HepG2 (cell line): ENCODE measurements around the gene ZBTB46. TPM values are rescaled to one million over a fixed set of nuclear protein-coding genes. Genes with fewer than 3 reads are reported as not detected.

Experiments
- ATM ChIP-seq: fragments of 450-650 bp; IDR thresholded peaks from 2 replicates; pipeline ENCODE4 v1.7.1; 2017; ENCODE audit warnings: mild to moderate bottlenecking, borderline replicate concordance
- HMGXB4 ChIP-seq, 2 experiments: sonication (generic) in 1 of 2; formaldehyde crosslinking in 1 of 2; IDR thresholded peaks; 2 replicates each; pipeline versions ENCODE4 v1.4.0 to v1.6.1; 2018 to 2020; ENCODE audit warnings: missing genetic modification reagents in 2 of 2, borderline replicate concordance in 1 of 2, low read depth in 1 of 2, mild to moderate bottlenecking in 1 of 2, missing biosample characterization in 1 of 2
- KDM5A ChIP-seq: fragments of 200-600 bp; sonication (generic); IDR thresholded peaks from 2 replicates; pipeline ENCODE4 v1.7.0; 2018; ENCODE audit warnings: antibody characterized with exemption, mild to moderate bottlenecking, low read length, borderline replicate concordance
- KLF12 ChIP-seq: sonication (generic); formaldehyde crosslinking; IDR thresholded peaks from 2 replicates; pipeline ENCODE4 v1.4.0; 2020; ENCODE audit warnings: missing genetic modification reagents, borderline replicate concordance
- KLF16 ChIP-seq, 2 experiments: sonication (generic) in 1 of 2; formaldehyde crosslinking in 1 of 2; IDR thresholded peaks; 2 replicates each; pipeline versions ENCODE4 v1.6.1 to v1.8.0; 2016 to 2023; ENCODE audit warnings: missing genetic modification reagents in 2 of 2, missing compliant biosample characterization in 1 of 2
- PHF20 ChIP-seq: sonication (generic); formaldehyde crosslinking; IDR thresholded peaks from 2 replicates; pipeline ENCODE4 v1.5.0; 2020; ENCODE audit warnings: mild to moderate bottlenecking, missing genetic modification reagents
- RARG ChIP-seq: sonication (generic); formaldehyde crosslinking; IDR thresholded peaks from 2 replicates; pipeline ENCODE4 v1.4.0; 2020; ENCODE audit warnings: low read depth, mild to moderate bottlenecking, missing genetic modification reagents
- TP53 ChIP-seq: sonication (generic); formaldehyde crosslinking; conservative IDR thresholded peaks from 2 replicates; pipeline ENCODE4 v1.4.0; 2020; ENCODE audit warnings: missing genetic modification reagents
- XBP1 ChIP-seq: sonication (generic); formaldehyde crosslinking; IDR thresholded peaks from 2 replicates; pipeline ENCODE4 v1.5.0; 2020; ENCODE audit warnings: missing genetic modification reagents
- XRCC5 ChIP-seq: fragments of 200-400 bp; formaldehyde crosslinking; optimal IDR thresholded peaks from 2 replicates; pipeline ENCODE3; 2017; ENCODE audit warnings: mild to moderate bottlenecking, low read length
- ZNF414 ChIP-seq: sonication (generic); formaldehyde crosslinking; IDR thresholded peaks from 2 replicates; pipeline ENCODE4 v1.5.0; 2020; ENCODE audit warnings: missing genetic modification reagents
- ZNF512B ChIP-seq: sonication (generic); formaldehyde crosslinking; IDR thresholded peaks from 2 replicates; pipeline ENCODE4 v1.5.1; 2020; ENCODE audit warnings: missing genetic modification reagents, mild to moderate bottlenecking, borderline replicate concordance
- ZNF576 ChIP-seq: sonication (generic); formaldehyde crosslinking; IDR thresholded peaks from 2 replicates; pipeline ENCODE4 v1.4.0; 2020; ENCODE audit warnings: mild to moderate bottlenecking, missing genetic modification reagents
- ZNF788 ChIP-seq: sonication (generic); formaldehyde crosslinking; IDR thresholded peaks from 2 replicates; pipeline ENCODE4 v1.5.0; 2020; ENCODE audit warnings: mild to moderate bottlenecking, missing genetic modification reagents, borderline replicate concordance
- ZSCAN20 ChIP-seq: sonication (generic); formaldehyde crosslinking; IDR thresholded peaks from 2 replicates; pipeline ENCODE4 v1.4.0; 2020; ENCODE audit warnings: missing genetic modification reagents, mild to moderate bottlenecking, borderline replicate concordance
- polyA plus RNA-seq, 8 experiments: library from polyadenylated mRNA; depleted of rRNA in 3 of 8; stranded (reverse) in 7 of 8; unstranded in 1 of 8; fragments of >200 nt; fragmentation: Illumina TruSeq in 4 of 8; extraction: Trizol in 4 of 8; gene quantifications; 2 replicates each; pipeline versions ENCODE4 v1.2.1 to v1.2.3, GENCODE V29; 2011 to 2016; ENCODE audit warnings: low read depth in 4 of 8, missing spikeins in 1 of 8, mixed read lengths in 1 of 8; ENCODE audit not compliant: insufficient read depth in 1 of 8
- total RNA-seq, 5 experiments: library from RNA; depleted of rRNA; stranded (reverse); fragments of >200 nt; fragmentation: Illumina TruSeq; extraction: Trizol; gene quantifications; 2 replicates each; pipeline ENCODE4 v1.2.3, GENCODE V29; 2016; ENCODE audit warnings: low read depth in 1 of 5
- TF ChIP-seq, protein P1 (sequence below): sonication (generic); formaldehyde crosslinking; conservative IDR thresholded peaks from 2 replicates; pipeline ENCODE4 v1.8.1; 2023; ENCODE audit warnings: missing genetic modification reagents
- TF ChIP-seq, protein P2 (sequence below): sonication (generic); formaldehyde crosslinking; IDR thresholded peaks from 2 replicates; pipeline ENCODE4 v1.4.0; 2020; ENCODE audit warnings: mild to moderate bottlenecking, missing genetic modification reagents
- TF ChIP-seq, protein P3 (sequence below): sonication (generic); formaldehyde crosslinking; IDR thresholded peaks from 2 replicates; pipeline ENCODE4 v1.4.0; 2020; ENCODE audit warnings: mild to moderate bottlenecking, missing genetic modification reagents, borderline replicate concordance

ZBTB46 gene
- total and polyA plus RNA-seq, 2 of the 13 experiments (the other 11 are each of a cell fraction or from before 2014, with no cell fraction given) = 1.6 to 13.5 TPM

DNA sequence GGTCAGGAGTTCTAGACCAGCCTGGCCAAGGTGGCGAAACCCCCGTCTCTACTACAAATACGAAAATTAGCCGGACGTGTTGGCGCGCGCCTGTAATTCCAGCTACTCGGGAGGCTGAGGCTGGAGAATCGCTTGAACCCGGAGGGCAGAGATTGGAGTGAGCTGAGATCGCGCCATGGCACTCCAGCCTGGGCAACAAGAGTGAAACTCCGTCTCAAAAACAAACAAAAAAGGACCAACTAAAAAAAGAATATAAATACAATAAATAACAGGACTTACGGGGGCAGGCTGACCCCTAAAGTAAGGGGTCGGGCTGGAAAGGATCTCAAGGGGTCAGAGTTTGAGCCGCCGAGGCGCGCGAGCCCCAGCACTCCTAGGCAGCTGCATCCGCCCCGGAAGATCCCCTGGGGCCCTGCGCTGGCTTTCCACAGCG, 33.5 kb upstream of the ZBTB46 start (continued):
- TF ChIP-seq ZNF414 (CRISPR knock-in tag) = no peak
- no peak for TF ChIP-seq ZNF576 (CRISPR knock-in tag)
- TF ChIP-seq, protein P1, sequence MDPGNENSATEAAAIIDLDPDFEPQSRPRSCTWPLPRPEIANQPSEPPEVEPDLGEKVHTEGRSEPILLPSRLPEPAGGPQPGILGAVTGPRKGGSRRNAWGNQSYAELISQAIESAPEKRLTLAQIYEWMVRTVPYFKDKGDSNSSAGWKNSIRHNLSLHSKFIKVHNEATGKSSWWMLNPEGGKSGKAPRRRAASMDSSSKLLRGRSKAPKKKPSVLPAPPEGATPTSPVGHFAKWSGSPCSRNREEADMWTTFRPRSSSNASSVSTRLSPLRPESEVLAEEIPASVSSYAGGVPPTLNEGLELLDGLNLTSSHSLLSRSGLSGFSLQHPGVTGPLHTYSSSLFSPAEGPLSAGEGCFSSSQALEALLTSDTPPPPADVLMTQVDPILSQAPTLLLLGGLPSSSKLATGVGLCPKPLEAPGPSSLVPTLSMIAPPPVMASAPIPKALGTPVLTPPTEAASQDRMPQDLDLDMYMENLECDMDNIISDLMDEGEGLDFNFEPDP (CRISPR knock-in tag) = 0 out of 2 replicates have a peak, but pooled peaks have one; percentile 89
- no peak for TF ChIP-seq PHF20 (CRISPR knock-in tag)
- TF ChIP-seq ATM = no peak
- 0 out of 2 replicates have a peak, but pooled peaks have one; percentile 9 for TF ChIP-seq KLF12 (CRISPR knock-in tag)
- TF ChIP-seq ZNF512B (CRISPR knock-in tag) = no peak
- no peak; the same call in none of the 2 replicates for TF ChIP-seq ZSCAN20 (CRISPR knock-in tag)
- no peak; the same call in 1 of the 2 replicates for TF ChIP-seq TP53 (CRISPR knock-in tag)
- TF ChIP-seq XBP1 (CRISPR knock-in tag) = peak; percentile 83; the same call in 1 of the 2 replicates
- TF ChIP-seq ZNF788 (CRISPR knock-in tag) = no peak
- no peak for TF ChIP-seq RARG
- TF ChIP-seq, protein P2, sequence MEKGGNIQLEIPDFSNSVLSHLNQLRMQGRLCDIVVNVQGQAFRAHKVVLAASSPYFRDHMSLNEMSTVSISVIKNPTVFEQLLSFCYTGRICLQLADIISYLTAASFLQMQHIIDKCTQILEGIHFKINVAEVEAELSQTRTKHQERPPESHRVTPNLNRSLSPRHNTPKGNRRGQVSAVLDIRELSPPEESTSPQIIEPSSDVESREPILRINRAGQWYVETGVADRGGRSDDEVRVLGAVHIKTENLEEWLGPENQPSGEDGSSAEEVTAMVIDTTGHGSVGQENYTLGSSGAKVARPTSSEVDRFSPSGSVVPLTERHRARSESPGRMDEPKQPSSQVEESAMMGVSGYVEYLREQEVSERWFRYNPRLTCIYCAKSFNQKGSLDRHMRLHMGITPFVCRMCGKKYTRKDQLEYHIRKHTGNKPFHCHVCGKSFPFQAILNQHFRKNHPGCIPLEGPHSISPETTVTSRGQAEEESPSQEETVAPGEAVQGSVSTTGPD (CRISPR knock-in tag) = 0 out of 2 replicates have a peak, but pooled peaks have one; percentile 20
- peak in 1 of 2 experiments; percentile 8; a peak in 1 of 4 replicates for TF ChIP-seq KLF16 (CRISPR knock-in tag; IDR thresholded peaks at IDR 0.05)
- TF ChIP-seq XRCC5 = no peak
- TF ChIP-seq HMGXB4 (CRISPR knock-in tag; IDR thresholded peaks at IDR 0.05; ENCODE audit: borderline replicate concordance in 1 of 2, low read depth in 1 of 2) = no peak
- no peak for TF ChIP-seq KDM5A
- TF ChIP-seq, protein P3, sequence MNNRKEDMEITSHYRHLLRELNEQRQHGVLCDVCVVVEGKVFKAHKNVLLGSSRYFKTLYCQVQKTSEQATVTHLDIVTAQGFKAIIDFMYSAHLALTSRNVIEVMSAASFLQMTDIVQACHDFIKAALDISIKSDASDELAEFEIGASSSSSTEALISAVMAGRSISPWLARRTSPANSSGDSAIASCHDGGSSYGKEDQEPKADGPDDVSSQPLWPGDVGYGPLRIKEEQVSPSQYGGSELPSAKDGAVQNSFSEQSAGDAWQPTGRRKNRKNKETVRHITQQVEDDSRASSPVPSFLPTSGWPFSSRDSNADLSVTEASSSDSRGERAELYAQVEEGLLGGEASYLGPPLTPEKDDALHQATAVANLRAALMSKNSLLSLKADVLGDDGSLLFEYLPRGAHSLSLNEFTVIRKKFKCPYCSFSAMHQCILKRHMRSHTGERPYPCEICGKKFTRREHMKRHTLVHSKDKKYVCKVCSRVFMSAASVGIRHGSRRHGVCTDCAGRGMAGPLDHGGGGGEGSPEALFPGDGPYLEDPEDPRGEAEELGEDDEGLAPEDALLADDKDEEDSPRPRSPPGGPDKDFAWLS (CRISPR knock-in tag) = no peak
